ENCODE measurements around the gene RAB20. TPM values are rescaled to one million over a fixed set of nuclear protein-coding genes. Genes with fewer than 3 reads are reported as not detected.
A peak's percentile ranks its signal among the peaks of the same experiment; 100 is the strongest.

The RAB20 gene
- total RNA-seq, 2 experiments from 2014 or later, result 3.9 to 4.2 TPM

GRCh38 chr13:110589793-110590390 lies 28.4 kb upstream of the RAB20 start:
- ATAC-seq (no peak), DNase-seq (no peak)
- H3K9me3 Mint-ChIP-seq (ENCODE audit: insufficient read depth), result no peaks in the 10 kb centered on the region
- H3K27ac Mint-ChIP-seq, result no peak overlapping the region
- ChIA-PET CTCF (no interaction called here), POLR2A (no interaction called here)
- H3K4me1 Mint-ChIP-seq (ENCODE audit: low read depth), result no peaks in the 10 kb centered on the region
- peaks cover 29% of the 10 kb centered on the region for H3K27me3 Mint-ChIP-seq (ENCODE audit: low read depth)
- no peak overlapping the region for H3K4me3 Mint-ChIP-seq
- H3K36me3 Mint-ChIP-seq (ENCODE audit: low read depth), result no peaks in the 10 kb centered on the region

GRCh38 chr13:110583178-110583865 lies 21.8 kb upstream of the RAB20 start:
- no peaks in the 10 kb centered on the region for H3K4me1 Mint-ChIP-seq (ENCODE audit: low read depth)
- ChIA-PET CTCF (no interaction called here), POLR2A (no interaction called here)
- H3K9me3 Mint-ChIP-seq (ENCODE audit: insufficient read depth), result no peaks in the 10 kb centered on the region
- no peaks in the 10 kb centered on the region for H3K36me3 Mint-ChIP-seq (ENCODE audit: low read depth)
- no peak for ATAC-seq
- H3K4me3 Mint-ChIP-seq, result no peak overlapping the region
- H3K27ac Mint-ChIP-seq, result no peak overlapping the region
- peaks cover 28% of the 10 kb centered on the region for H3K27me3 Mint-ChIP-seq (ENCODE audit: low read depth)
- DNase-seq, result no peak

- no peaks in the 10 kb centered on the region for H3K9me3 Mint-ChIP-seq (ENCODE audit: insufficient read depth)
- DNase-seq (no peak), ATAC-seq (no peak)
- ChIA-PET POLR2A (interaction anchor here (0.6 kb wide), 1 partner anchor 233 kb away, joined by 3 read pairs; no protein-coding TSS in a partner anchor), CTCF (interaction anchor here (0.6 kb wide), 1 partner anchor 645 kb away, joined by 3 read pairs; no protein-coding TSS in a partner anchor)
- no peak overlapping the region for H3K27ac Mint-ChIP-seq
- no peaks in the 10 kb centered on the region for H3K36me3 Mint-ChIP-seq (ENCODE audit: low read depth)
- peaks cover 26% of the 10 kb centered on the region for H3K27me3 Mint-ChIP-seq (ENCODE audit: low read depth)
- H3K4me3 Mint-ChIP-seq, result no peak overlapping the region
- H3K4me1 Mint-ChIP-seq (ENCODE audit: low read depth), result no peaks in the 10 kb centered on the region
Measured at GRCh38 chr13:110582421-110582954, 21.0 kb upstream of the RAB20 start.

- POLR2A ChIA-PET, result interaction anchor here (0.6 kb wide), 1 partner anchor 234 kb away, joined by 3 read pairs; no protein-coding TSS in a partner anchor
- DNase-seq (no peak), ATAC-seq (no peak)
- no peaks in the 10 kb centered on the region for H3K36me3 Mint-ChIP-seq (ENCODE audit: low read depth)
- peaks cover 29% of the 10 kb centered on the region for H3K27me3 Mint-ChIP-seq (ENCODE audit: low read depth)
- no peaks in the 10 kb centered on the region for H3K4me1 Mint-ChIP-seq (ENCODE audit: low read depth)
- no peaks in the 10 kb centered on the region for H3K9me3 Mint-ChIP-seq (ENCODE audit: insufficient read depth)
- CTCF ChIA-PET, result interaction anchor here (0.6 kb wide), 1 partner anchor 645 kb away, joined by 3 read pairs; no protein-coding TSS in a partner anchor
- no peak overlapping the region for H3K4me3 Mint-ChIP-seq
- no peak overlapping the region for H3K27ac Mint-ChIP-seq
Measured at GRCh38 chr13:110581506-110582185, 20.1 kb upstream of the RAB20 start.

- Mint-ChIP-seq H3K27me3 (ENCODE audit: low read depth) (peaks cover 30% of the 10 kb centered on the region), H3K9me3 (ENCODE audit: insufficient read depth) (no peaks in the 10 kb centered on the region)
Measured at GRCh38 chr13:110580800-110581199, 19.3 kb upstream of the RAB20 start.

GRCh38 chr13:110578363-110578762 lies 16.8 kb upstream of the RAB20 start:
- Mint-ChIP-seq H3K27ac (no peak overlapping the region), H3K36me3 (ENCODE audit: low read depth) (no peaks in the 10 kb centered on the region), H3K4me3 (no peak overlapping the region), H3K4me1 (ENCODE audit: low read depth) (peaks cover 15% of the 10 kb centered on the region), H3K27me3 (ENCODE audit: low read depth) (peaks cover 46% of the 10 kb centered on the region), H3K9me3 (ENCODE audit: insufficient read depth) (no peaks in the 10 kb centered on the region)
- ChIA-PET CTCF (no interaction called here), POLR2A (no interaction called here)
- DNase-seq (no peak), ATAC-seq (no peak)

More at GRCh38 chr13:110580800-110581199, 19.3 kb upstream of the RAB20 start:
- Mint-ChIP-seq H3K4me1 (ENCODE audit: low read depth) (peaks cover 5% of the 10 kb centered on the region), H3K27ac (no peak overlapping the region), H3K36me3 (ENCODE audit: low read depth) (no peaks in the 10 kb centered on the region), H3K4me3 (no peak overlapping the region)
- ATAC-seq (no peak), DNase-seq (no peak)
- ChIA-PET CTCF (no interaction called here), POLR2A (no interaction called here)

- DNase-seq (no peak), ATAC-seq (no peak)
- H3K9me3 Mint-ChIP-seq (ENCODE audit: insufficient read depth), result no peaks in the 10 kb centered on the region
- no peaks in the 10 kb centered on the region for H3K36me3 Mint-ChIP-seq (ENCODE audit: low read depth)
- H3K4me1 Mint-ChIP-seq (ENCODE audit: low read depth), result peaks cover 15% of the 10 kb centered on the region
- peaks cover 45% of the 10 kb centered on the region for H3K27me3 Mint-ChIP-seq (ENCODE audit: low read depth)
- ChIA-PET CTCF (no interaction called here), POLR2A (no interaction called here)
- H3K27ac Mint-ChIP-seq, result no peak overlapping the region
- no peak overlapping the region for H3K4me3 Mint-ChIP-seq
Measured at GRCh38 chr13:110576736-110577476, 15.4 kb upstream of the RAB20 start.

- Mint-ChIP-seq H3K4me3 (peak overlapping the region; percentile 10), H3K9me3 (ENCODE audit: insufficient read depth) (no peaks in the 10 kb centered on the region), H3K4me1 (ENCODE audit: low read depth) (peaks cover 15% of the 10 kb centered on the region), H3K27ac (no peak overlapping the region), H3K27me3 (ENCODE audit: low read depth) (peaks cover 50% of the 10 kb centered on the region), H3K36me3 (ENCODE audit: low read depth) (no peaks in the 10 kb centered on the region)
- DNase-seq (no peak), ATAC-seq (no peak)
- ChIA-PET CTCF (no interaction called here), POLR2A (no interaction called here)
Measured at GRCh38 chr13:110576070-110576394, 14.5 kb upstream of the RAB20 start.

GRCh38 chr13:110575322-110576069 lies 14.0 kb upstream of the RAB20 start:
- H3K9me3 Mint-ChIP-seq (ENCODE audit: insufficient read depth), result no peaks in the 10 kb centered on the region
- peak overlapping the region; percentile 10 for H3K4me3 Mint-ChIP-seq
- ATAC-seq, result peak; percentile 73
- H3K27ac Mint-ChIP-seq, result no peak overlapping the region
- POLR2A ChIA-PET, result no interaction called here
- CTCF ChIA-PET, result no interaction called here
- H3K36me3 Mint-ChIP-seq (ENCODE audit: low read depth), result no peaks in the 10 kb centered on the region
- peaks cover 47% of the 10 kb centered on the region for H3K27me3 Mint-ChIP-seq (ENCODE audit: low read depth)
- DNase-seq, result peak; percentile 47
- H3K4me1 Mint-ChIP-seq (ENCODE audit: low read depth), result peaks cover 15% of the 10 kb centered on the region

GRCh38 chr13:110574161-110574560 lies 12.6 kb upstream of the RAB20 start:
- DNase-seq (no peak), ATAC-seq (no peak)
- H3K27ac Mint-ChIP-seq, result no peak overlapping the region
- CTCF ChIA-PET, result no interaction called here
- no peak overlapping the region for H3K4me3 Mint-ChIP-seq
- peaks cover 15% of the 10 kb centered on the region for H3K4me1 Mint-ChIP-seq (ENCODE audit: low read depth)
- POLR2A ChIA-PET, result no interaction called here
- H3K36me3 Mint-ChIP-seq (ENCODE audit: low read depth), result no peaks in the 10 kb centered on the region
- H3K9me3 Mint-ChIP-seq (ENCODE audit: insufficient read depth), result no peaks in the 10 kb centered on the region
- peaks cover 45% of the 10 kb centered on the region for H3K27me3 Mint-ChIP-seq (ENCODE audit: low read depth)

GRCh38 chr13:110572778-110573118 lies 11.2 kb upstream of the RAB20 start:
- ChIA-PET POLR2A (no interaction called here), CTCF (no interaction called here)
- DNase-seq (no peak), ATAC-seq (no peak)
- Mint-ChIP-seq H3K4me3 (no peak overlapping the region), H3K9me3 (ENCODE audit: insufficient read depth) (no peaks in the 10 kb centered on the region), H3K27me3 (ENCODE audit: low read depth) (peaks cover 38% of the 10 kb centered on the region), H3K4me1 (ENCODE audit: low read depth) (peaks cover 15% of the 10 kb centered on the region), H3K27ac (no peak overlapping the region), H3K36me3 (ENCODE audit: low read depth) (no peaks in the 10 kb centered on the region)
